ENCODE measurements around the gene KIF13A.

- TF ChIP-seq POLR2A (IDR thresholded peaks at IDR 0.05; ENCODE audit: low read depth, low read length) (no peak), GATA2 (IDR thresholded peaks at IDR 0.05; ENCODE audit: insufficient read depth, insufficient read length, low read depth, low read length) (no peak), JUN (IDR thresholded peaks at IDR 0.05; ENCODE audit: borderline replicate concordance, insufficient read depth, insufficient read length, low read depth) (no peak), CTCF (IDR thresholded peaks at IDR 0.05; ENCODE audit: extremely low read depth in 1 of 2, insufficient read depth in 1 of 2, low read depth in 1 of 2, low read length in 2 of 2) (no peak), MAX (IDR thresholded peaks at IDR 0.05; ENCODE audit: insufficient read depth, insufficient read length) (no peak), EZH2 (IDR thresholded peaks at IDR 0.05; ENCODE audit: borderline replicate concordance, low read depth, low read length, severe bottlenecking) (no peak), FOS (IDR thresholded peaks at IDR 0.05; ENCODE audit: borderline replicate concordance, insufficient read depth, low read length) (no peak), POLR2AphosphoS5 (IDR thresholded peaks at IDR 0.05; ENCODE audit: insufficient read depth, low read depth, low read length) (no peak)
Measured at GRCh38 chr6:17853533-17853932, 133.9 kb downstream of the KIF13A start.

Measured in endothelial cell of umbilical vein (primary cell).